ENCODE results near the gene WFDC12.

GRCh38 chr20:45103072-45103471 is 21.2 kb downstream of the WFDC12 start:
- TF ChIP-seq CTCF (IDR thresholded peaks at IDR 0.05) (no peak), EZH2phosphoT487 (IDR thresholded peaks at IDR 0.05) (no peak), EZH2 (IDR thresholded peaks at IDR 0.05) (no peak)

Measured in neural progenitor cell (in vitro differentiated cells).